HG03342 (cell line): Measurements from ENCODE around the gene OR6P1.

ENCODE experiments used
- ATAC-seq: cut with Tn5 transposase; IDR thresholded peaks from one replicate; pipeline ENCODE4 v1.9.1; 2021; ENCODE audit warnings: mild to moderate bottlenecking, moderate library complexity; ENCODE audit not compliant: unreplicated experiment

Gene OR6P1

DNA sequence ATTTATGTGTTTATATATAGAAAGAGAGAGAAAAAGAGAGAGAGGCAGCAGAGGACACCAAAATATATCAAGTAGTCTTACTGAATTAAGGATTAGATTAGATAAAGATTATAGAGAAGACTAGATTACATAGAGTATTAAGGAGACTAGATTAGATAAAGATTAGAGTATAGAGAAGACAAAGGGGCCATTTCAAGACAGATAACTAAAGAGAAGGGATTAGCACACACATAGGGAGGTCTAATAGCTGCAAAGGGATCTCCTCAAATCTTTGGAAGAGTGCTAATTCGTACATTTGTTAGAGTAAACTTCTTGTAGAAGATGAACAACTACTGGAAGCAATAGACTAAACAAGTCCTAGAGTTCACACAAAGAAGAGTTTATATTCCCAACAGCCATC lies 50.4 kb downstream of the OR6P1 start:
- no peak for ATAC-seq

DNA sequence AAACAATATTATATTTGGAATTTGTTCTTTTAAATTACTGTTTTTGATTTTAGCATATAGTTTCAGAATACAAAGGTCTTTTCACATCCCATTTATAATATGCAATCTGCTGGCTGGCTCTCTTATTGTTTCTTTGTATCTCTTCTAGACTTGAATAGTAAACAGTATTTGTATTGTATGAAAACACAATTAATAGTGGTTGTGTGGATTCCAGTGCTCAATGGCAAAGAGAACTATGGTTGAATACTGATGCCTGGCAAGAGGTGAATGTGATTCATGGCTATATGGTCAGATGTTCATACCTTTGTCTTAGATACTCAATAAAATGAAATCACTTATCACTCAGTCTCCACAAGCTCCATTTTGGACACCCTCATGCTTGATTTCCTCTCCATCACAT lies 53.4 kb downstream of the OR6P1 start:
- no peak for ATAC-seq
